PFSK-1 (cell line): ENCODE data around the gene JPH4.

ENCODE experiments used
- FOXP2 ChIP-seq: optimal IDR thresholded peaks from 2 replicates; pipeline ENCODE3; 2011; ENCODE audit warnings: borderline replicate concordance, control low read depth, inconsistent platforms; ENCODE audit not compliant: insufficient read depth; ENCODE audit errors: extremely low read length, extremely low read depth
- POLR2AphosphoS5 ChIP-seq: IDR thresholded peaks from 2 replicates; pipeline ENCODE4 v1.6.1; 2012; ENCODE audit warnings: low read depth, mild to moderate bottlenecking, control low read depth, low read length, moderate library complexity
- SIN3A ChIP-seq: IDR thresholded peaks from 2 replicates; pipeline ENCODE4 v1.6.1; 2012; ENCODE audit warnings: mild to moderate bottlenecking, low read length, moderate library complexity, borderline replicate concordance; ENCODE audit not compliant: insufficient read depth
- TAF1 ChIP-seq: IDR thresholded peaks from 2 replicates; pipeline ENCODE4 v1.6.1; 2012; ENCODE audit warnings: low read length, control low read depth, borderline replicate concordance; ENCODE audit not compliant: insufficient read depth
- TF ChIP-seq, protein P1 (sequence below), 2 experiments: IDR thresholded peaks; 2 replicates each; pipeline versions ENCODE4 v1.6.1 to v1.8.0; 2011 to 2012; ENCODE audit warnings: low read depth in 2 of 2, low read length in 2 of 2, control low read depth in 1 of 2, inconsistent platforms in 1 of 2, mild to moderate bottlenecking in 1 of 2, moderate library complexity in 1 of 2; ENCODE audit not compliant: insufficient read depth in 1 of 2

Gene JPH4

GRCh38 chr14:23544511-23545447, 33.8 kb downstream of the JPH4 start:
- TF ChIP-seq FOXP2 (no peak), TAF1 (no peak), SIN3A (no peak), POLR2AphosphoS5 (no peak; the same call in 1 of the 2 replicates)
- TF ChIP-seq, protein P1, sequence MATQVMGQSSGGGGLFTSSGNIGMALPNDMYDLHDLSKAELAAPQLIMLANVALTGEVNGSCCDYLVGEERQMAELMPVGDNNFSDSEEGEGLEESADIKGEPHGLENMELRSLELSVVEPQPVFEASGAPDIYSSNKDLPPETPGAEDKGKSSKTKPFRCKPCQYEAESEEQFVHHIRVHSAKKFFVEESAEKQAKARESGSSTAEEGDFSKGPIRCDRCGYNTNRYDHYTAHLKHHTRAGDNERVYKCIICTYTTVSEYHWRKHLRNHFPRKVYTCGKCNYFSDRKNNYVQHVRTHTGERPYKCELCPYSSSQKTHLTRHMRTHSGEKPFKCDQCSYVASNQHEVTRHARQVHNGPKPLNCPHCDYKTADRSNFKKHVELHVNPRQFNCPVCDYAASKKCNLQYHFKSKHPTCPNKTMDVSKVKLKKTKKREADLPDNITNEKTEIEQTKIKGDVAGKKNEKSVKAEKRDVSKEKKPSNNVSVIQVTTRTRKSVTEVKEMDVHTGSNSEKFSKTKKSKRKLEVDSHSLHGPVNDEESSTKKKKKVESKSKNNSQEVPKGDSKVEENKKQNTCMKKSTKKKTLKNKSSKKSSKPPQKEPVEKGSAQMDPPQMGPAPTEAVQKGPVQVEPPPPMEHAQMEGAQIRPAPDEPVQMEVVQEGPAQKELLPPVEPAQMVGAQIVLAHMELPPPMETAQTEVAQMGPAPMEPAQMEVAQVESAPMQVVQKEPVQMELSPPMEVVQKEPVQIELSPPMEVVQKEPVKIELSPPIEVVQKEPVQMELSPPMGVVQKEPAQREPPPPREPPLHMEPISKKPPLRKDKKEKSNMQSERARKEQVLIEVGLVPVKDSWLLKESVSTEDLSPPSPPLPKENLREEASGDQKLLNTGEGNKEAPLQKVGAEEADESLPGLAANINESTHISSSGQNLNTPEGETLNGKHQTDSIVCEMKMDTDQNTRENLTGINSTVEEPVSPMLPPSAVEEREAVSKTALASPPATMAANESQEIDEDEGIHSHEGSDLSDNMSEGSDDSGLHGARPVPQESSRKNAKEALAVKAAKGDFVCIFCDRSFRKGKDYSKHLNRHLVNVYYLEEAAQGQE (IDR thresholded peaks at IDR 0.05; ENCODE audit: insufficient read depth in 1 of 2, low read depth in 2 of 2, low read length in 2 of 2) = no peak

- TF ChIP-seq POLR2AphosphoS5 (no peak), FOXP2 (no peak), TAF1 (no peak), SIN3A (no peak)
- TF ChIP-seq, protein P1 (IDR thresholded peaks at IDR 0.05; ENCODE audit: insufficient read depth in 1 of 2, low read depth in 2 of 2, low read length in 2 of 2) = no peak
These were observed 35.2 kb downstream of the JPH4 start for GRCh38 chr14:23543403-23543802.

DNA sequence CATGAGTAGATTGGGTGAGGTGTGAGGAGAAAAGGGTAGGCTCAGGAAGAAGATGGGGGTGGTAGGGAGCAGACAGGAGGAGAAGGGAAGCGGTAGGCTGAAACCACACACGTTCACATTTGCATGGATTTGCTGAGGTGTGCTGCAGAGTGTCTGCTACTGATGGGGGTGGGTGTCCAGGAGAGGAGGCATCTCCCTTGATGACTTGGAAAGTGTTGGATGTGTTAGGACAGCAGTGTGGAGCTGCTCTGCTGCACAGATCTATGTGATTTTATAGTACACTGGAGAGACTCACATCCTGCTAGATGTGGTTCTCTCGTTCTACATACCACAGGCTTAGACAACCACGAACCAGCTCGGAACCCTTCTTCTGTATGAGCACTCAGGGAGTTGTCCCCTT, 36.3 kb downstream of the JPH4 start:
- TF ChIP-seq, protein P1 (IDR thresholded peaks at IDR 0.05; ENCODE audit: insufficient read depth in 1 of 2, low read depth in 2 of 2, low read length in 2 of 2) = no peak
- TF ChIP-seq SIN3A = no peak
- TF ChIP-seq TAF1 = no peak

DNA sequence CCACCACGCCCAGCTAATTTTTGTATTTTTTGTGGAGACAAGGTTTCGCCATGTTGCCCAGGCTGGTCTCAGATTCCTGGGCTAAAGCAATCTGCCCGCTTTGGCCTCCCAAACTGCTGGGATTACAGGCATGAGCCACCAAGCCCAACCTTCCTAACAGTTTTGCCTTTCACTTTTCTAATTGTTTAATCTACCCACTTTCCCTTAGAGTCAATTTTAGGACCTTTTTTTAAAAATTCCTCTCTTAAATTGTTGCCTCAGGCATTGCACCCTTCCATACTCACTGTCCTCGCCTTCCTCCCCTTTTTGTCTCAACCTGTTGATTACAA, 38.5 kb downstream of the JPH4 start:
- TF ChIP-seq TAF1 (no peak), SIN3A (no peak), POLR2AphosphoS5 (no peak), FOXP2 (no peak)
- TF ChIP-seq, protein P1 (IDR thresholded peaks at IDR 0.05; ENCODE audit: insufficient read depth in 1 of 2, low read depth in 2 of 2, low read length in 2 of 2) = no peak
